Ramos (cell line): ENCODE data around the gene ULK4.
"Not testable (repeated sequence)": the region's sequence is repeated elsewhere in the genome, so short reads cannot be mapped to it uniquely, and the experiment has no call there.

Experiments used
- in situ Hi-C: fragments of 300-500 bp; cut with MboI; formaldehyde crosslinking; loops from one replicate; pipeline ENCODE4 v1.14.3; 2022; ENCODE audit warnings: low sequenced_read_pairs; ENCODE audit not compliant: unreplicated experiment

ULK4 gene

DNA sequence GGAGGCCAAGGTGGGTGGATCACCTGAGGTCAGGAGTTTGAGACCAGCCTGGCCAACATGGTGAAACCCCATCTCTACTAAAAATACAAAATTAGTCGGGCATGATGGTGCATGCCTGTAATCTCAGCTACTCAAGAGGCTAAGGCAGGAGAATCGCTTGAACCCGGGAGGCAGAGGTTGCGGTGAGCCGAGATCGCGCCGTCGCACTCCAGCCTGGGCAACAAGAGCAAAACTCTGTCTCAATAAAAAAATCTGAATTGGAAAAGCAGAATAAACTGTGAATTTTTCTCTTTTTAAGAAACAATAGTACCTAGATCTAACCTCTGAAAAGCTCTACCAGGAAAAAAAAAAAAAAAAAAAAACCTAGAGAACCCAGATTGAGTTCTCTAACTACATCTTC lies 84.2 kb downstream of the ULK4 start:
- in situ Hi-C loops, result not testable (repeated sequence)

DNA sequence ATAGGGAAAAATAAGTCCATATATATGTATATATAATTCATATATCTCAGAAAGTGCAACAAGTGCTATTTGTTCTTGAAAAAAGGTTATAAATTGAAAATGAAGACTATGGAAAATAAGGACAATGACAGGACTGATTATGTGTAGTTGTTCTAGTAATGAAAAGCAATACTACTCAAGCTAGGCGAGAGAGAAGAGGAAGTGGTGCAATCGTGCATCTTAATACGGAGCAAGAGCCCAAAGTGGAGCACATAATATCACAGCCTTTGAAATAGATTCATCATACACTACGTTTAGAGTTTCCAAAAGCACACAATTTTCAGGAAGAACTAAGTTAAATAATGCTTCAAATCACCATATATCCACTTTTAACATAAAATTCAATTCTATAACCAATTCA lies 87.9 kb downstream of the ULK4 start:
- in situ Hi-C loops, result no loop called here

DNA sequence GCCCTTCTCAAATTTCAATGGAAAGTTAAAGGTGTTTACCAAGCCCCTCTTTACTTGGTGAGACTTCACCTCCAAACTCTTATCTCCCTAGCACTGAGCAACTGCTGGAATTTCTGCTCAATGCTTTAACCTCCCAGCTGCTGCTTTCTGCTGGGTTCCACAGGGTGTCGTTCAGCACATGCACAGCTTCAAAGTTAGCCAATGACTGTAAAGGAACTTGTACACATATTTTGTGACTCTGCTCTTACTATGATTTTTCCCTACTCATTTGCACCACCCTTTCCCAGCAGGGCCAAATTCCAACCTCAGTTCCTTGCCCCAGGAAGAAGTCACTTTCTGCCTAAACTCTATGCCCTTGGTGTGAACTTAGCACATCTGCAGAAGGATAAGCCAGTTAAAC lies 89.7 kb downstream of the ULK4 start:
- in situ Hi-C loops, result no loop called here

DNA sequence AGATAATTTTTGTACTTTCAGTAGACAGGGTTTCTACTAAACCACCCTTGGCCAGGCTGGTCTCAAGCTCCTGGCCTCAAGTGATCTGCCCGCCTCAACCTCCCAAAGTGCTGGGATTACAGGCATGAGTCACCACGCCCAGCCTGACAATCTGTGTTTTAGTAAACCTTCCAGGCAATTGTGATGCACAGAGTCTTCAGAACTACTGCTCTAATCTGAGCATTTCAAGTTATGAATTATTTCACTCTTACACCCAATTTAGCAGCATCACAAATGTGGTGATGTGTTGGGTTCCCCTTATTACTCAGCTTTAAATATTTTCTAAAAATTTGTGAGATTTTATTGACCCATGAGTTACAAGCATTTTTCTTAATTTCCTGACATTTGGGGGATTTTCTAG lies 94.4 kb downstream of the ULK4 start:
- in situ Hi-C loops, result no loop called here

DNA sequence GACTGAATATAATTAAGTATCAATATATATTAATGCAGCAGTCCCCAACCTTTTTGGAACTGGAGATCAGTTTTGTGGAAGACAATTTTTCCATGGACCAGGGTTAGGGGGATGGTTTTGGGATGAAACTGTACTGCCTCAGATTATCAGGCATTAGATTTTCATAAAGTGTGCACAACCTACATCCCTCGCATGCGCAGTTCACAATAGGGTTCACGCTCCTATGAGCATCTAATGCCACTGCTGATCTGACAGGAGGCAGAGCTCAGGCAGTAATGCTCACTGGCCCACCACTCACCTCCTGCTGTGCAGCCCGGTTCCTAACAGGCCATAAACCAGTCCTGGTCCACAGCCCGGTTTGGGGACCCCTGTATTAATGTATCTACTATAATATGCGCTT lies 95.6 kb downstream of the ULK4 start:
- in situ Hi-C loops, result no loop called here

DNA sequence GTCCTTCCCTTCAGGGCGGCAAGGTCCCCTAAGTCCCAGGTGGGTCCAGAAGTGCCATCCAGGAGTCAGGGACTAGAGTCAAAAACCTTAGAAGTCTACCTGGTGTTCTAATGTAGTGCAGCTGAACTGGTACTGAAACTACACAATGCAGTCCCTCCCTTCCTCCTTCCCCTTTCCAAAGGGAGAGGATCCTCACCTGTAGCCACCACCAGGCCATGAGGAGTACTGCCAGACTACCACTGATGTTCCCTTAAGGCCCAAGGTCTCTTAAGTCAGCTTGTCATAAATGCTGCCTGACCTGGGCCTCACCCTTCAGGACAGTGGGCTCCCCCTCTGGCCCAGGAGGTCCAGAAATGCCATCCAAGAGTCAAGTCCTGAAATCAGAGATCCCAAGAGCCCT lies 98.9 kb downstream of the ULK4 start:
- in situ Hi-C loops, result no loop called here

DNA sequence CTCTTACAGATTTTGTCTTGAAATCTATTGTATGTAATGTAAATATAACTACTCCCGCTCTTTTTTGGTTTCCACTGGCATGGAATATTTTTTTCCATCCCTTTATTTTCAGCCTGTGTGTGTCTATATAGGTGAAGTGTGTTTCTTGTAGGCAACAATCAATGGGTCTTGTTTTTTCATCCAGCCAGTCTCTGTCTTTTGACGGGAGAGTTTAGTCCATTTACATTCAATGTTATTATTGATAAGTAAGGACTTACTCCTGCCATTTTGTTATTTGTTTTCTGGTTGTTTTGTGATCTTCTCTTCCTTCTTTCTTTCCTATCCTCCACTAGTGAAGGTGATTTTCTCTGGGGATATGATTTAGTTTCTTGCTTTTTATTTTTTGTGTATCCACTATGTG lies 101.4 kb downstream of the ULK4 start:
- in situ Hi-C loops, result not testable (repeated sequence)

DNA sequence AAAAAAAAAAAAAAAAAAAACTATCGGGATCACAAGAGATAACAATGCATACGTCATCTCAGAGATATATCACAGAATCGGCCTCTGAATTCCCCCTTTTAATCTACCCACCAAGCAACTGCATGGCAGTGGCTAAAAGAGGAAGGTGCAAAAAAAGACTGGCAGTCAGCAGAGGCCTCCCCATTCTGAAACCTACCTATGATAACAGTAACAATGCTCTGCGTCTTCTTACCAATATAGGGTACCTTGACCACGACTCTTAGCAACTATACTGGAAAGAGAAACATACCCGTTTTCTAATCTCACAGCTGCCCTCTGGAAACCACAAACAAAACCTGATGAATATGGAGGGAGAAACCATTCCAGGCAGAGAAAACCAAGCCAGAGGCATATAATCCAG lies 106.9 kb downstream of the ULK4 start:
- in situ Hi-C loops, result no loop called here

DNA sequence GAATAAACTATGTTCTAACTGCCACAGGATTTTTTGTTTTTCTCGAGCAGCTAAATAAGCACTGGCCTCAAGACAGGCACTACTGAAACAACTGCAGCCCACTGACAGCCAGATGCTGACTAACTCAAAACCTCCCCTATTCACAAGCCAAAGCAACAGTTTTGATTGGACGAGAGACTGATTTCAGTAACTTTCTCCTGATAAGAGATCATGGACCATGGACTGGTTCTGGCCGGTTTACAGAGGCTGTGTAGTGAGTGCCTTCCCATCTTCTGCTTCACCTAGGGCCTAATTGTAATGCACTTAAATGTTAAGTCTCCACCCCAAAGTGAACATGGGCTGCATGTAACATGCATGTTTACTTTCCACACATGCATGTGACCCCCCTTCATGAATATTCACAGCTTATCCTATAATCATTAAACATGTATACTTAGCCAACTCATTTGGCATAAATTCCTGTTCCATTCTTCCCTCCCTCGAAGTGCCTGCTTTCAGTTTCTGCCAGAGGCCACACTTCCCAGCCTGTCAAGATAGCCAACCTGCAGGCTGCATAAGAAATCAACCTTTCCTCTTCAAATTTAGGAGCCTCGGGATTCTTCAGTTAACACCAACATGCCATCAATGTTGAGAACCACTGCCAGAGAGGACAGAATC lies 108.2 kb downstream of the ULK4 start:
- in situ Hi-C loops, result no loop called here

DNA sequence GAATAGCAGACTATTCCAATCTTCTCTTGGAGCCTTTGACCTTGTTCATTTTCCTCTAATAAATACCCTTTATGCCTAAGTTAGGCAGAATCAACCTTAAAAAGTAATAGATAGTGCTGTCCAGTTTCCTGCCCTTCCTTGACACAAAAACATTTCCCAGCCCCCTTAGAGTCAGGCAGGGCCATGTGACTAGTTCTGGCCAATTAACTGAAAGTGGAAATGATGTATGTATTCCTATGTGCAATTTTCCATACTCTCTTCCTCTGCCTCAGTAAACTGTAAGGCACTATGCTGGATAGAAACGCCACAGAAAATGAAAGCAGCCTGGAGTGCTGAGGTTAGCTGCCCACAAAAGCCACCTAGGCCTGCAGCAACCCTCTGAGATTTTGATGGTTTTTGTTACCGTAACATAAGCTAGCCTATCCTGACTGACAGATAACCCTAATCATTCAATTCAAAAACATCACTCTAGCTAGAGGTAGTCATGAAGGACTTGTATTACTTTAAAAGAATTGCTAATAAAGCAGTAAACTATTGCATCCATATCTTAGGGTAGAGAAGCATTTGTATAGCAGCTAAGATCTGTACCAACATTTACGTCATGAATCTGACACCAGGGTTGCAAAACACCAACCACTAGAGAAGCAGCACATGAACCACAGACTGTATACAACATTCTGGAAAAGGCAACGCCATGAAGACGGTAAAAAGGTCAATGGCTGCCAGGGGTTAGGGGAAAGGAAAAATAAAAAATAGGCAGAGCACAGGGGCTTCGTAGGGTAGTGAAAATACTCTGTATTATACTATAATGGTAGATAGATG lies 112.9 kb downstream of the ULK4 start:
- in situ Hi-C loops, result no loop called here

DNA sequence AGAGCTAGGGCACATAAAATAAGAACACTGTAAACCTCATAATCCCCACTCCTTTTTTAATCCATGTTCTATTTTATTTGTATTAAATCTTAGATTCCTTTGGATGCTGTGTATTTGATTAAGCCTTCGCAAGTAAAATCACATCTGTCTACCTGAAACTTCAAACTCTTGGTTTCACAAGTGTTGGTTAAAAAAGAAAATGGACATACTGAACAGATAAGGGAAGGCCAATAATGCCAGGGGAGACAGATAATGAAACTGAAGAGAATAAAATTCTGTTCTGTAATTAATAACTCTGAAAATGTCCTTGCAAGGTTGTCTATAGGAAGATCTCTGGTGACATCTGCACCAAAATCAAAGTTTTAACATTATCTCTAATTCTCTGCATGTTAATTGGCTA lies 114.2 kb downstream of the ULK4 start:
- in situ Hi-C loops, result no loop called here

DNA sequence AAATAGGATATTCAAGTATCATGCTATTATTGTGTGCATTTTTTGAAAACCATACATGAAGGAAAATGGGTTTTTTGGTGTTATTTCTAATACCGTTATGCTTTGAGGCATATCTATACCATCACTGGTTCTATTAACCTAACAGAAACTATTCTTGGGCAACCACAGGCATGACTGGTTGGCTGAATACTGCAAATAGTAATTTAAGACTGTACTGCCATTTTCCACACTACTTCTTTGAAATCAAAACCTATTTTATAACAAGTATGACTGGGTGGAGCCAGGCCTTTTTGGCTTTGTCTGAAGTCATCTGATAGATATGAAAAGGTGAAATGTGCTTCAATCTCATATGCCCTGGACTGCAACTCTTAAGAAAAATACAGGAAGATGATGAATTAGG lies 115.1 kb downstream of the ULK4 start:
- in situ Hi-C loops, result no loop called here

DNA sequence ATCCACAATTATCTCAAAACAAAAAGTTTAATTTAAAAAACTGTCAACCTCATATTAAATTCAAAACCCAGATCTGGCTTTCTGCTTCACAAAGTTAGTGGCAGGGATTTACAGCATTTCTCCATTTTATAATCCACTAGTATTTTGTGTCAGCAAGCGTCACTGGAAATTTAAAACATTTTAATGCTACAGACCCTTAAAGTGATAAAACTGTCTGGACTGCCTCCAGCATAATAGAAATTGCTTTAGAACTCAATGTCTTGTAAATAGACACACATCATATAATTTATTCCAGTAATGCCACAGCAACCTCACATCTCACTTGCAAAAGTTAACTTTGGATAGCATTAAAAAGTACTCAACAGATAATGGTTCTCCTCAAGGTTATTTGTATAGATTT lies 116.1 kb downstream of the ULK4 start:
- in situ Hi-C loops, result no loop called here

DNA sequence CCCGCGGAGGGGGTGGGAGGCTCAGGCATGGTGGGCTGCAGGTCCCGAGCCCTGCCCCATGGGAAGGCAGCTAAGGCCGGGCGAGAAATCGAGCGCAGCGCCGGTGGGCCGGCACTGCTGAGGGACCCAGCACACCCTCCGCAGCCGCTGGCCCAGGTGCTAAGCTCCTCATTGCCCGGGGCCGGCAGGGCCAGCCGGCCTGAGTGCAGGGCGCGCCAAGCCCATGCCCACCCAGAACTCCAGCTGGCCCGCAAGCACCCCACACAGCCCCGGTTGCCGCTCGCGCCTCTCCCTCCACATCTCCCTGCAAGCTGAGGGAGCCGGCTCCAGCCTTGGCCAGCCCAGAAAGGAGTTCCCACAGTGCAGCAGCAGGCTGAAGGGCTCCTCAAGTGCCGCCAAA lies 117.6 kb downstream of the ULK4 start:
- in situ Hi-C loops, result not testable (repeated sequence)

DNA sequence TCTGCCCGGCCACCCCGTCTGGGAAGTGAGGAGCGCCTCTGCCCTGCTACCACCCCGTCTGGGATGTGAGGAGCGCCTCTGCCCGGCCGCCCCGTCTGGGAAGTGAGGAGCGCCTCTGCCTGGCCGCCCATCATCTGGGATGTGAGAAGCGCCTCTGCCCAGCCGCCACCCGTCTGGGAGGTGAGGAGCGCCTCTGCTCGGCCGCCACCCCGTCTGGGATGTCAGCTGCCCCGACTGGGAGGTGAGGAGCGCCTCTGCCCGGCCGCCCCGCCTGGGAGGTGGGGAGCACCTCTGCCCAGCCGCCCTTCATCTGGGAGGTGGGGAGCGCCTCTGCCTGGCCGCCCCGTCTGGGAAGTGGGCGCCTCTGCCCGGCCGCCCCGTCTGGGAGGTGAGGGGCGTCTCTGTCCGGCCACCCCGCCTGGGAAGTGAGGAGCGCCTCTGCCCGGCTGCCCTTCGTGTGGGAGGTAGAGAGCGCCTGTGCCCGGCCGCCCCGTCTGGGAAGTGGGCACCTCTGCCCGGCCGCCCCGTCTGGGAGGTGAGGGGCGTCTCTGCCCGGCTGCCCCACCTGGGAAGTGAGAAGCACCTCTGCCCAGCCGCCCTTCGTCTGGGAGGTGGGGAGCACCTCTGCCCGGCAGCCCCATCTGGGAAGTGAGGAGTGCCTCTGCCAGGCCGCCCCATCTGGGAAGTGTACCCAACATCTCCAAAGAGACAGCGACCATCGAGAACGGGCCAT lies 120.8 kb downstream of the ULK4 start:
- in situ Hi-C loops, result not testable (repeated sequence)

DNA sequence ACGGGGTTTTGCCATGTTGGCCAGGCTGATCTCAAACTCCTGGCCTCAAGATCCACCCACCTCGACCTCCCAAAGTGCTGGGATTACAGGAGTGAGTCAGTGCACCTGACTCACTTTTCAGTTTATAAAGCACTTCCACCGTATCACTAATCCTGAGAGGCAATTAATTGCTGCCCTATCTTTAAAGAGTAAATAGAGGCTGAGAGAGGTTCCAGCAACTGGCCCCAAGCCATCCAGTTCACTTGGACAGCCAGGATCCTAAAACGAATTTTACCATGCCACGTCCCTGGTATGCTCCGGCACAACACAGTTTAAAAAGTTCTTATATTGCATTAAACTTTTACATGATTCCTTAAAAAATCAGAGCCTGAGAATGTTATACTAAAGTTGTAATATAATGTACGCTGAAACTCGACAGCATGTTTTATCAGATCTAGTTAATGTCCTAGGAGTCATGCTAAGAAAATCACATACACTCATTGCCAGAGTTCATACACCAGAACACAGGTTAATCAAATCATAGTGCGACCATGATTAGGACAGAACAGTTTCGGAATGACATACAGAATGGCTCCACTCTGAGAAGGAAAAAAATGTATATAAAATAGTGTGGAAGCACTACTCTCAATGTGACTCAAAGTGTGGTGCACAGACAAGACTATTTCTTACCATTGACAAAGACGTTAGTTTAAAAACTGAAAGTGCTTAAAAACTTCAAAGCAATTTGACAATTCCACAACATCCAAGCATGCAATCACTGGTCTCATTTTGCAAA lies 125.4 kb downstream of the ULK4 start:
- in situ Hi-C loops, result no loop called here

DNA sequence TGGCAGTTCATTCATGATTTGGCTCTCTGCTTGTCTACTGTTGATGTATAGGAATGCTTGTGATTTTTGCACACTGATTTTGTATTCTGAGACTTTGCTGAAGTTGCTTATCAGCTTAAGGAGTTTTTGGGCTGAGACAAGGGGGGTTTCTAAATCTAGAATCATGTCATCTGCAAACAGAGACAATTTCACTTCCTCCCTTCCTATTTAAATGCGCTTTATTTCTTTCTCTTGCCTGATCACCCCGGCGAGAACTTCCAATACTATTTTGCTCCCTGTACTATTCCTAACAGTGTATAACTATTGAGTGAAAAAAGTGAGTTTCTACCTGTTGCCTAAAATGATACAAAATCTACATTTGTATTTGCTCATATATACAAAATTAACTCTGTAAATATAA lies 128.3 kb downstream of the ULK4 start:
- in situ Hi-C loops, result no loop called here

DNA sequence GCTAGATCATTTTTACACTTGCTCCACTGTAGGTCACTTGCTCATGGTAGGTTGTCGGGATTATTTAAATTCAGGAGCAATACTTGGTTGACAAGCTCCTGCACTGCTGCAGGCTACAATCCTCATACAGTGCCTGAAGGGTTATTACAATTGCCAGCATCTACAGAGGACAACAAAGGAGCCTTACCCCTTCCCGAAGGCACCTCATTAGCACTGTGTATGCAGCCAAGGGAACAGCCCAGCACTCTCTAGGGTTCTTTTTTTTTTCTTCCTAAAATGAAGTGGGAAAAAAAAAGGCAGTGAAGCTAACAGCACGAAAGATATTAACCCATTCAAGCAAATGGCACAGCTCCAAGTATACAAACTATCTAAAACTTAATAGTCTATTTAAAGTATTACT lies 142.7 kb downstream of the ULK4 start:
- in situ Hi-C loops, result no loop called here

DNA sequence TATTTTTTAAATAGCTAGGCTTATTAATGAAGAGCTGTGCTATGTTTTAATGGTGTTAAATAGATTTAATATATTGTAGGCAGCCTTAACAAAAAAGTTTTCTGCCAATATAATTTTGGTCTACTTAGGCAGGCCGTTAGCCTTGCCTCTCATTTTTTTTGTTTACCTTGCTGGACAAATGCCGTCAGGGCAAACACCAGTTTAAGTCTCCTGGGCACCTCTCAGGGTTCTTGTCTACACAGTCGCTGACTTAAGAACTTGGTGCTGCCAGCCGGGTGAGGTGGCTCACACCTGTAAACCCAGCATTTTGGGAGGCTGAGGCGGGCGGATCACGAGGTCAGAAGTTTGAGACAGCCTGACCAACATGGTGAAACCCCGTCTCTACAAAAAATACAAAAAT lies 153.3 kb downstream of the ULK4 start:
- in situ Hi-C loops, result no loop called here

DNA sequence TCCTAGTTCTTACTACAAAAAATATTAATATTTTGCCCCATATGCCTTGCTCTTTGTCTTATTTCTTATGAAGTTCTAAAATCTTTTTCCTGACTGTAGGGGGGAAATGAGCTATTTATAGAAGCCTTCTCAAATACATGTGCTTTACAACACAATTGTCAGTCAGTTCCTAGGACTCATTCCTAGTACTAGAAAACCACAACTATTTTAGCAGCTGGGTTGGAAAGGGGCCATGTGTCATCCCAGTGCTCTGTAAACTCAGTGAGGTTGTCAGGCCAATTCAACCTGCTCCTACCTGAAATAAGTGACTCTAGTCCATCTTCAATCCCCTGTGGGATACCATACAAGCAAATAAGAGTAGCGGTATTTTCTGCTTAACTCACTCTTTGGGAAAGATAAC lies 153.8 kb downstream of the ULK4 start:
- in situ Hi-C loops, result no loop called here
